Measurements from ENCODE around the gene DPH3. TPM values are rescaled to one million over a fixed set of nuclear protein-coding genes. Genes with fewer than 3 reads are reported as not detected.

DPH3 gene
- total and polyA plus RNA-seq, 9 of the 15 experiments (the other 6 are each of a cell fraction or from before 2014, with no cell fraction given), result 15.9 to 131 (median 38.7) TPM

GRCh38 chr3:16239780-16240179, 25.0 kb downstream of the DPH3 start:
- 3% methylated on average over 4 of the region's 4 CpGs for WGBS (ENCODE audit: insufficient coverage, low coverage, missing lambda C conversion rate)
- Histone ChIP-seq H3K9ac (ENCODE audit: insufficient read depth in 1 of 2, low read depth in 2 of 2, low read length in 2 of 2) (no peak overlapping the region), H3K9me1 (ENCODE audit: control insufficient read depth, insufficient read depth, low read length) (no peaks in the 10 kb centered on the region), H2AFZ (ENCODE audit: low read depth, low read length) (no peak overlapping the region), H3K27ac (ENCODE audit: extremely low read depth, low read depth, low read length) (no peak overlapping the region), H3K4me1 (replicated peaks in 1 of 2; ENCODE audit: control insufficient read depth in 2 of 2, insufficient read depth in 2 of 2, low read length in 2 of 2) (no peaks in the 10 kb centered on the region; a peak in 2 of 5 replicates), H3K79me2 (ENCODE audit: control insufficient read depth, insufficient read depth, low read length) (no peaks in the 10 kb centered on the region), H3K36me3 (ENCODE audit: control insufficient read depth, insufficient read depth, low read length) (no peaks in the 10 kb centered on the region), H3K4me3 (no peak overlapping the region), H3K27me3 (ENCODE audit: control insufficient read depth in 2 of 2, insufficient read depth in 2 of 2, low read length in 2 of 2) (peaks cover 15 to 45% of the 10 kb centered on the region in 2 experiments), H3K9me3 (replicated peaks; ENCODE audit: control insufficient read depth, insufficient read depth, low read depth, low read length) (no peaks in the 10 kb centered on the region), H4K20me1 (replicated peaks; ENCODE audit: control insufficient read depth, insufficient read depth, low read length) (no peaks in the 10 kb centered on the region), H3K4me2 (ENCODE audit: insufficient read depth, low read length) (no peak overlapping the region)
- no TSS peak for BruUV-seq (replicated peaks)
- DNase-seq (ENCODE audit: extremely low read depth in 1 of 4, low spot score in 3 of 4) (no peak), ATAC-seq (no peak), FAIRE-seq (peak; percentile 40)
- no peak for TF ChIP-seq LCOR (CRISPR knock-in tag; IDR thresholded peaks at IDR 0.05)
- TF ChIP-seq ZNF232 (CRISPR knock-in tag; IDR thresholded peaks at IDR 0.05), result no peak
- TF ChIP-seq ATF6 (CRISPR knock-in tag; IDR thresholded peaks at IDR 0.05), result no peak
- no peak for TF ChIP-seq ZNF263 (CRISPR knock-in tag; IDR thresholded peaks at IDR 0.05; ENCODE audit: borderline replicate concordance)
- TF ChIP-seq GABPB1 (CRISPR knock-in tag; IDR thresholded peaks at IDR 0.05), result no peak
- no peak for TF ChIP-seq ZNF174 (CRISPR knock-in tag; IDR thresholded peaks at IDR 0.05)
- no peak for TF ChIP-seq FOXO4 (CRISPR knock-in tag; IDR thresholded peaks at IDR 0.05)
- no peak for TF ChIP-seq PHF8 (IDR thresholded peaks at IDR 0.05; ENCODE audit: borderline replicate concordance, low read length)
- TF ChIP-seq RBFOX2 (IDR thresholded peaks at IDR 0.05; ENCODE audit: low read depth, low read length), result no peak
- no peak for TF ChIP-seq THRB (CRISPR knock-in tag; conservative IDR thresholded peaks at IDR 0.05)
- intact Hi-C loops (cut with micrococcal nuclease) (no loop called here), in situ Hi-C loops (cut with MboI) (loop anchor here (10.0 kb wide), 2 partner anchors 195 to 615 kb away; no protein-coding TSS in a partner anchor)
- POLR2A ChIA-PET, result no interaction called here
- CTCF ChIA-PET (ENCODE audit: low intra/inter-chr PET ratio), result no interaction called here

Data from K562 (cell line).